HG03575 (cell line): ENCODE data around the gene RPAIN.
"Not testable (repeated sequence)": the region's sequence is repeated elsewhere in the genome, so short reads cannot be mapped to it uniquely, and the experiment has no call there.

Experiments used
- ATAC-seq: cut with Tn5 transposase; IDR thresholded peaks from one replicate; pipeline ENCODE4 v1.9.1; 2021; ENCODE audit not compliant: unreplicated experiment, insufficient number of reproducible peaks, low FRiP score; ENCODE audit errors: extremely low read depth

The RPAIN gene

DNA sequence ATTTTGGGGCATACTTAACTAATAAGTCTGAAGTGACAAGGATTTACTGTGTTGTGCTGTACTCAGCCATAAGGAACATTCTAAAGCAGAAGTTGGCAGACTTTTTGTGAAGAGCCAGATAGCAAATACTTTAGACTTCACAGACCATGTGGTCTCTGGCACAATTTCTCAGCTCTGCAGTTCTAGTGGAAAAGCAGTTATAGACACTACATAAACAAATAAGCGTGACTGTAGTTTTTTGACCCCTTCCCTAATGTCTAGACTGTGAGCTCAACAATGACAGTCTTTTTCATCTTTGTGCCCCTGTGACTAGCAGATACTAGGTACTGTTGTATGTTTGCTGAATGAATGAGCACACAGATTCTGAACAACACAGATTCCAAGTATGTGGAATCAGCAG lies 4.9 kb downstream of the RPAIN start:
- ATAC-seq = no peak

DNA sequence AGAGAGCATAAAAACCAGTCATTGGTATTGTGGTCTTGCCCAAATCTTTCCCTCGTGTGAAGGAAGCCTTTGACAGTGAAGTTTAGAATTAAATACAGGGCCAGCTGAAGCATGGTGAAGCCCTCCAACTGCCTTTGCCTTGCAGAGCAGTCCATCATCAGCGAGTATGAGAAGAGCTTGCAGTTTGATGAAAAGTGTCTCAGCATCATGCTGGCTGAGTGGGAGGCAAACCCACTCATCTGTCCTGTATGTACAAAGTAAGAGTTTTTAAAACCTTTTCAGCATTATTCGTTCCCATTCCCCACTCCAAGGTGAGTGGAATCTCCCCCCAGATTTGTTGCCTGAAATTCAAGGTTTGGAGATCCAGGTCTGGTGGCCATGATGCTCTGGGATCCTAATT lies 5.8 kb downstream of the RPAIN start:
- ATAC-seq = no peak

DNA sequence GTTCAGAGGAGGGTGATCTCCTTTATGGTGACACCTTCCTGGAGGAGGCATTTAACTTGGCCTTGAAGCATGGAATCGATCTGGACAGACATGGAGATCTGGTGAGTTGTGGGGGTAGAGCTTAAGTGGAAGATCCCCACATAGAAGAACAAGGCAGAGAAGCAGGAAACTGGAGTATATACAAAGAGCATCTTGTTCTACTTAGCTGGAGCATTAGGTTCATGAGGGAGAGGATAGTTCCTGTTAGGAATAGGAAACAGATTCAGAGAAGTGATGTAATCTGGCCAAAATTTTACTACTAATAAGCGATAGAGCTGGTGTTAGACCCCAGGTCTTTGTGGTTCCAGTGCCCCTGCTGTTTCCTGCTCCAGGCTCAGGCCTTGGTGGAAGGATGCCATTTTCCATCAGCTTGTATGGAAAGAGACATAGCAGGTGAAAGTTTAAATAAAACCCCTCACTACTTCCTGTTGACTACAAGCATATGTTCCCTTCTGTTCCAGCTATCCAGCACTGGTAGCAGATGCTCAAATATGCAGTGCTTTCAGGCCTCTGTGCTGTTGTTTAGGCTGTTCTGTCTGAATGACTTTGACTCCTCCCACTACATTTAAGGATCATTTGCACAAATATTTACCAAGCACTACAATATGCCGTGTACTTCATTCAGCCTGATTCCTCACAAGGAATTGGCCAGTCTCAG lies 9.4 kb downstream of the RPAIN start:
- no peak for ATAC-seq

DNA sequence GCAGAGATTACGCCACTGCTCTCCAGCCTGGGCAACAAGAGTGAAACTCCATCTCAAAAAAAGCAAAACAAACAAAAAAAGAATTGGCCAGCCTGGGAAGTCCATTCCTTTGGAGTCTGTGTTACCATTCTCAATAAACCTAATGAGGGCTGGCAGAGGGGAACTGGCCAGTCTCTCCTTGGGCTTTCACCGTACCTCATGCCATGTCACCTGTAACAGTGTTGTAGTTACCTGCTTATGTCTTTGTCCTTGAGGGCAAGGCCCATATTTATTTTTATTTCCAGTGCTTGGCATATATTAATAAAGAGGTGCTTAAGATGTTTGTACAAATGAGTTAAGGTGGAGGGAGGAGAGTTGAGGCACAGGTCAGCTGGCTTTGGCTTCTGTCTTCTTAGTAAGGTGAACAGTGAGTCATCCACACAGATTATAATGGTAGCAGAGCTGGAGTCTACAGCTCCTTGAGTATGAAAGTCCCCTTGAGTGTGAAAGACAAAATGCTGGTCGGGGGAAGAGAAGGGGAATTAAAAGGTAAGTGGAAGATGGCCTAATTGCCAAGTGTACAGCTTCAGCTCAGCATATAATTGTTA lies 10.5 kb downstream of the RPAIN start:
- ATAC-seq = no peak

DNA sequence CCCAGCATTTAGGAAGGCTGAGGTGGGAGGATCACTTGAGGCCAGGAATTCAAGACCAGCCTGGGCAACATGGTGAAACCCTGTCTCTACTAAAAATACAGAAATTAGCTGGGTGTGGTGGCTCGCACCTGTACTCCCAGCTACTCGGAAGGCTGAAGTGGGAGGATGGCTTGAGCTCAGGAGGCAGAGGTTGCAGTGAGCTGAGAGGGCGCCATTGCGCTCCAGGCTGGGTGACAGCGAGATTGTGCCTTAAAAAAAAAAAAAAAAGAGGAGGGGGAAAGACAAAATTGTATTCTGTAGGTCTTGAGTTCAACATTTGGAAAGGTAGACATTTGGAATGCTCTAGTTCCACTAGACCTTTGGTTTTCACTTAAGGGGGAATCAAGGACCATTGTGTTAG lies 11.3 kb downstream of the RPAIN start:
- ATAC-seq = not testable (repeated sequence)

DNA sequence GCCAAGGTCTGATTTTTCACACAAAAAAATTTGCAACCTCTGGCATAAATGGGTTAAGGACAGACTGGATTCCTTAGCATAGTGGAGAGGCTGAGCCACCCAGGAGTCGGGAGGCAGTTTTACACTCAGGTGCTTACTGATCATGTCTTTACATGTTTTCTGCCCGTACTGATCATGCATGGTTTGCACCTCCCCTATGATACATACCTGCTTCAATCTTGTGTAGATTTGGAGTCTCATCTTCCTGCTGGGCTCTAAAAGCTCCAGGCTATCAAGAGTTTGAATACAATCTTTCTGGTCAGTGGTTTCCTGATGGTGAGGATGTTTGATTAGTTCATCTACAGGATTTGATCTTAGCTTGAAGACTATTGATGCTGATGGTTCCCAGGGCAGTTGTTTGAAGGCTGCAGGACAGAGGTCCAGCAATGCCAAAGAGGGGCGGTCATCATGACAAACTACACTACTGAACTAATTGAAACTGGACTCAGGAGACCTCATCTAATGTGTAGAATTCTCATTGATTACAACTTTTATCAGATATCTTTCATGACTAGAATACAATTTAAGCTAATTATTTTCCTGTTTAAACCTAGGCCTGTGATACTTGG lies 12.1 kb downstream of the RPAIN start:
- no peak for ATAC-seq

DNA sequence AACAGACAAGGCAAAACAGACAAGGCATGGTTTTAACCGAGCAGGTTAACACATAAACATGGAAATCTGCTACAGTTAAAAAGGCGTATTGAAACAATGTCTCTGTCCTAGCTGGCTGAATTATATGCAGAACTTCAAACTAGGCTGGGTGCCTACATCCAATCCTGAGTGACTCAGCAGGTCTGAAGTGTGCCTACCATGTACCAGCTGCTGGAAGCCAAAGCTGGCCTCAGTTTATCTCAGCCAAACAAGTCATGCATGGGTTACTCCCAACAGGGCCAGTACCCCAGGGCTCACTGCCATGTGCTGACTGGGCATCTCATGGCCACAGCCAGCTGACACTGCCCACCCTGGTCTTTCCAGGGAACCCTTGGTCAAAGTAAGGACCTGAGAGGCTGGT lies 15.0 kb downstream of the RPAIN start:
- no peak for ATAC-seq

DNA sequence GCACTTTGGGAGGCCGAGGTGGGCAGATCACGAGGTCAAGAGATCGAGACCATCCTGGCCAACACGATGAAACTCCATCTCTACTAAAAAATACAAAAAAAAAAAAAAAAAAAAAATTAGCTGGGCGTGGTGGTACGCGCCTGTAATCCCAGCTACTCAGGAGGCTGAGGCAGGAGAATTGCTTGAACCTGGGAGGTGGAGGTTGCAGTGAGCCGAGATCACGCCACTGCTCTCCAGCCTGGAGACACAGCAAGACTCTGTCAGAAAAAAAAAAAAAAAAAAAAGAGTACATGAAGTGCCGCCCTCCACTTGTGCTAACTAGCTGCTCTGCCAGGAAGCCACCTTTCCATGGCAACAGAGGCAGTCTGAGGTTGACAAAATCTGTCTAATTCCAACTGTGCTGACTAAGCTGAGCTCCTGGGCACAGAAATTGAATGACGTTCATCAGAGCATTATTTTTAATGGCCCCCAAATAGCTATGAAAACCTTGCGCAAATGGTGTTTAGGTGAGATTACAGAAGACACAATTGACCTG lies 15.9 kb downstream of the RPAIN start:
- ATAC-seq = not testable (repeated sequence)

DNA sequence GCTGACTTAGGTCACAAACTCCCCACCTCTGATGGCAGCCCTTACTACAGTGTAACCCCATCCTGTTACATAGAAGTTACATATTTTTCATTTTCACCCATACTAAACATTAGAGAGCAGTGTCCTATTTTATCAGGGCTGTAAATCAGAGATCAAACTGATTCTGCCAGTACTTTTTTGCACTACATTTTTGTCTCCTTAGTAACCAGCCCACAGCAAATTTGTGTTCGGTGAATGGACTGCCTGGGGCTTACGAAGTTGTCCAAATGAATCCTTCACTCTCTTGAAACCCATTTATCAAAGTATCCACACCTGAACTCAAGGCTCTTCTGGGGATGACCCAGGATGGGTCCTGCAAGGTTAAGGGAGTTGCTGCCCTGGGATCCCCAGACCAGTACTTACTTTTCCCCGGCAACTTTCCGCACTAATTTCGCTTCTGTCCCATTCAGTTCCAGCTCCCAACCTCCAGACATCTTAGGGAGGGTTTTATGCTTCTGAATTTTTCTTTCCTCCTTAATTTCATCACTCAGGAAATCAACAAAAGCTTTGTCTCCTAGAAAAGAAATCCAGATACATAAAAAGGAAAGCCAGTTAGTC lies 17.8 kb downstream of the RPAIN start:
- no peak for ATAC-seq

DNA sequence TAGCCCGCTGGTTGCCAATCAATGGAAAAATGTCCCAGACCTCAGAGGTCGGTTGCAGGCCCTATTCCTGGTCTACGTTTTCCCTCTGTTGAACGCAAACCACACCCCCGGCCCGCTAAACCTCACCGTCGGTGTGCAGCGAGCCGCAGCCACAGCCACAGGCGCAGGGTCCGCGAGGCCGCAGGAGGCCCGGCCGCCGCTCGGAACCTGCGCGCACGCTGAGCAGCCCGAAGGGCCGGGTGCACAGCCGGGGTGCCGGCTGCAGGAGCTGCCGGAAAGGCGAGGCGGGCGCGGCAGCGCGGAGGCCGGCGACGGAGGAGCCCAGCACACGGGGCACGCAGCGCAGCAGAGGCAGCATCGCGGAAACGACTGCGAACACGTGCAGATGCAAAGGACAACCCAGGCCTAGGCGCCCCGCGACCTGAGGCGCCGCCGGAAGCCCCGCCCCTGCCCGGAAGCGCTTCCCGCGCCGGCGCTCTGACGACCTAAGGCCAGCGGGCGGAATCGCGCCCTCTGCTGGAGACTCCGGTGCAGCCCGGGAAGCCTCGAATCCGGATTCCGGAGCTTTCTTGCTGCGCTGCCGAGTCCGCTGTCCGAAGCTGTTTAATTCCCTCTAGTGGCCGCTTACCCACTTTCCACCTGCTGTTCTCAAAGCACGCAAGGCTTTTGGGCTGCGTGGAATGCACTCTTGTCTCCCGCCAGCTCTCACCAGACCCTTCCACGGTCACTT lies 18.9 kb downstream of the RPAIN start, which contains the start of gene C1QBP:
Gene C1QBP, minus strand, starts transcription at position 440 of the 730 bp plus-strand sequence. Its CDS starts 82 bp downstream, at position 358.
- ATAC-seq = no peak

DNA sequence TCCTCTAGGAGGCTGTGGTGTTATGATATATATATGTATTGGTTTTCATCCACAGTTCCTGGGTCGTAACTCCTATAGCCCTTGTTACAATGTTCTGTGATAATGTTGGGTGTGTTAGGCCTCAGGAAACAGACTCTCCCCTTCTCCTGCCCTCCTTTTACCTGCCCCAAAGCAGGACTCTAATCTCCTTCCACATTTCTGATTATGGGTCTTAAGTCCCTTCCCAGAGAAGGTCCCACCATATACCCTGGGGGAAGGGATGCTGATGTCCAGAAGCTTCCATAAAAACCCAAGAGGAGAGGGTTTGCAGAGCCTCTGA lies 19.4 kb downstream of the RPAIN start:
- no peak for ATAC-seq

DNA sequence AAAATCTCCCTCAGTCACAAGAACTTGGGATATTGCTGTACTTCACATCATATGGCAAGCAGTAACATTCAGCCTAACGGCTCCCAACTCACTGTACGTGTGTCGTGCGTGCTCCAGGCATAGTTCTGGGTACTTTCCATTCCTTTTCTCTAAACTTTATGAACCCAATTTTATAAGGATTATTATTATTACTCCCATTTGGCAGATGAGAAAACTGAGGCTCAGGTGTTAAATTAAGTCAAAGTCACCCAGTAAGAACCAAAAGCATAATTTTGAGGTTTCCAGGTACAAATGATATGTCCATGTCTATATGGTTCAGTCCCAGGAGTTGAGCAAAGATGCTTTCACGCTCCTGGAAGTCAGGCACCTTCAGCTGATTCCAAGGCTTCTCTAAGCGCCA lies 23.7 kb downstream of the RPAIN start:
- ATAC-seq = no peak

DNA sequence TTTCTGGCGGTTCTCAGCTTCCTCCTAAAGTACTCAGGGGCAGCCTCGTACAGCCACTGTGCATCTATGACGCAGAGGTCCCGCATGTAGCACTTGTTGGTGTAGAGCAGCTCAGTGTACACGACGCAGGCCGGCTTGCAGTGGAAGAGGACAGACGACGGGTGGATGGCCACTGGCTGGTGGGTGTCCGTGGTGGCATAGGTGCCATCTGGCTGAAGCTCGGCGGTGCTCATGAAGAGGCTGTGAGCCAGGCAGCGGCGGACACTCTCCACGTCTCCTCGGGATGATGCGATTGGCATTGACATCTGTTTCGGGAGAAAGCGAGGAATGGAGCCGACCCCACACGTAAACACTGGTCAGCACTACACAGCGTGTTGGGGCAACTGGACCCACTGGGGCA lies 24.2 kb downstream of the RPAIN start:
- no peak for ATAC-seq

DNA sequence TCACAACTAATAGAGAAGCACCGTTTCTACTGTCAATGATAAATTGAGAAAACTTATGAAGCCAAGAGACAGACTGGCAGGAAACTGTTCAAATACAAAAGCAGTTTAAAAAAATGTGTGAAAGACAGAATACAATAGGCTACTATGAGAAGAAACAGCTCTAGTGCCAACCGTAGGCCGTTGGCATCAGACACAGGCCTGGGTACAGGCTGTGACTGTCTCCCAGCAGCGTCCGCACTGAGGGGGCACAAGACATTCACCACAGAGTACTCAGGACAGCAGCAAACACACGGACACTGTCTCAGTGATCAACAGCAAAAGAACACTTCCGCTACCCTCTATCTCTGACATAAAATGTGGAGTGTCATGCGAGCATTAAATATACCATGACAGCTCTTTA lies 26.8 kb downstream of the RPAIN start:
- no peak for ATAC-seq

DNA sequence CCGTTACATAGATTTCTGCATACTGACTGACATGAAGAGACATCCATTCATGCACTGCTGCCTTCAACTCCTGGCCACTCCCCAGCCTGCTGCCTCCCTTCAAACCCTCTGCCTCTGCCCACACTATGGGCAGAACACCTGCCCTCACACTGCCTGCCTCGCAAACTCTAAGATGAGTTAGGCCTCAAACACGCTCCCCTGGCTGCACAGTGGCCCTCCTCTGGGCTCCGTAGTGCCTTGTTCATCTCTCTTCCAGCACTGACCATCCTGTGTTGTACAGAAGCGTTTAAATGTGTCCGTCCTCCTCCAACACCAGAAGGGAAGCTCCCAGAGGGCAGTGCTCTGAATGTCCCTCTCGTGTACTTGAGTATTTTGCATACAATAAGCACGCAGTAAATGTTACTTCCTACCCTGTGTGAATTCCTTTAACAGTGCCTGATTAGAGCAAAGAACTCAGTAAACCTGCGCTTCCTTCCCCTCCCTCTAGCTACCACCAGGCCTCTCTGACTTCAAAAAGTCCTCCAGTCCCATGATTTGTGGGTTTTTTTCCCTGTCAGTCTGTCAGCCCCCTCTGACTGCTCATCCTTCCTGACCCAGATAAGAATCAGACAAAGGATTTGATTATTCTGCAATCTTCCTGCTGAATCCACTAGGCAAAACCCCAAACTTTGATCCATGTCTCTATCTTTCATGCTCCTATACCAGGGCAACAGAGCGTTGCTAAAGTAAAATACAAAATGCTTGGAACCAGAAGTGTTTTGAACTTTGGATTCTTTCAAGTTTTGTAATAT lies 44.9 kb downstream of the RPAIN start:
- no peak for ATAC-seq

DNA sequence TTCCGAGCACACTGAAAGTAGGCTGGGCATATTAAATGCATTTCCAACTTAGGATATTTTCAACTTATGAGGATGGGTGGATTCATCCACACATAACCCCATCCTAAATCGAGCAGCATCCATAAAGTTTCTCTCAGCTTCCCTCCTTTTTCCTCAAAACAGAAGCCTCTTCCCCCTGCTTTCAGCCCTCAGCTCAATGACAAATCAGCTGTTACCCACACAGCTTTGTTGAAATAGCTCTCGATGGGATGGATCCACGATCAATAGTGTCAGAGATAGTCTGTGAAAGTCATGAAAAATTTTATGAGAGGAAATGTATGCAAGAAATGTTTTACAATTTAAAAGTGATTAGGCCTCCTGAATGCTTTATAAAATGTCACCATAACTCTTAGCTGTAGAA lies 46.3 kb downstream of the RPAIN start:
- ATAC-seq = no peak

DNA sequence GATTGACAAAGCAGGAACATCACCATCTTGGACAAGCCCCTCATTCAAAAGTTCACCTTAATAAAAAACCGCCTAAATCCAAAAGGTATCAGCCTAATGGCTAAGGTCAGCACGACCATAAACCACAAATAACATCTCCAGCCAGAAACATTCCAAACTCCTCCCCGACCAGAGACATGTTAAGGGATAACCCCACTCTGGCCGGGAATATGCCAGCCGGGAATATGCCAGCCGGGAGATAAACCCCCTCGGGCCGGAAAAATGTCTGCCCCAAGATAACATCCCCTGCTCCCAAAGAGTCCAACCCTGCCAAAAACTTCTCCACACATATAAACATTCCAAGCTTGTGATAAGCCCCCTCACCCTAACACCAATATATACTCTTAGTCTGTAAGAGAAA lies 47.4 kb downstream of the RPAIN start:
- no peak for ATAC-seq

DNA sequence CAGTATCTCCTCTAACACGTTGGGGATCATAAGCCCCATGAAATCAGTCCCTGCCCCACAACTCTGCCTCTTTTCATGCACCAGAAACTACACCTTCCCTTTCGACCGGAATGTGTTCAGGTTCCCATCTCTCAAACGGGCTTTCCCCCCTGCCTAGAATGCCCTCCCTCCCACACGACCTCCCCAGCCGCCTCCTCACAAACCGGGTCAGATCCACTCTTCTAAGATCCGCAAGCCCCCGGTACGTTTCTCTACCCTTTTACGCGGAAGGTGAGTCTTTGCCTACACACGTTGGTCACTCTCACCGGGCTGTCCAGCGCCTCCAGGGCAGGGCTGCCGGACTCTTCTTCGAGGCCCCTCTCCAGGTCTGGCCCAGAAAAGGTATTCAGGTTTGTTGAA lies 48.1 kb downstream of the RPAIN start:
- no peak for ATAC-seq

DNA sequence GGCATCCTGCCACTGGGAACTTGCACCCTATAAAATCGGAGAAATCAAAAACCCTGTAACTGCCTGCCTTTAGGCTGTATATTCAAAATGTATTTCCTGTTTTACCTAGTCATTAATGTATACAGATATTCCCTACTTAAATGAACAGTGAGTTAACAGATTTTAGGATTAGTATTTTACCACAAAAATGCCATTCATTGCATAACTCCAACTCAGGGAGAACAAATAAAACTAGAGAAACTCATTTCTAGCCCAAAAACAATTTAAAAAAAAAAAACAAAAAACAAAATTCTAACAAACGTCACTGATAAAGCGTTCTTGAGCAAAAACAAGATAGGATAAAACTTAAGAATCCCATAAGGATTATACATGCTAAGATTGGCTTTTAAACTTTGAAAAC lies 52.5 kb downstream of the RPAIN start:
- no peak for ATAC-seq
